Tibial nerve (tissue), 3 donors: ENCODE results near the gene ZNF143.

Experiments used
- POLR2A ChIP-seq, 2 donors: fragments of 450-650 bp; IDR thresholded peaks; one replicate each; pipeline ENCODE4 v1.6.1; 2017; ENCODE audit warnings: antibody characterized with exemption in 2 of 2, mild to moderate bottlenecking in 2 of 2, moderate library complexity in 2 of 2
- TF ChIP-seq, protein P1 (sequence below), 5 experiments: fragments of 200-600 bp in 3 of 5; fragments of 450-650 bp in 2 of 5; sonication (generic) in 3 of 5; IDR thresholded peaks; one replicate each; pipeline ENCODE4 v1.5.1; 2016 to 2019; ENCODE audit warnings: antibody characterized with exemption in 5 of 5, mild to moderate bottlenecking in 3 of 5, moderate library complexity in 2 of 5

DNA sequence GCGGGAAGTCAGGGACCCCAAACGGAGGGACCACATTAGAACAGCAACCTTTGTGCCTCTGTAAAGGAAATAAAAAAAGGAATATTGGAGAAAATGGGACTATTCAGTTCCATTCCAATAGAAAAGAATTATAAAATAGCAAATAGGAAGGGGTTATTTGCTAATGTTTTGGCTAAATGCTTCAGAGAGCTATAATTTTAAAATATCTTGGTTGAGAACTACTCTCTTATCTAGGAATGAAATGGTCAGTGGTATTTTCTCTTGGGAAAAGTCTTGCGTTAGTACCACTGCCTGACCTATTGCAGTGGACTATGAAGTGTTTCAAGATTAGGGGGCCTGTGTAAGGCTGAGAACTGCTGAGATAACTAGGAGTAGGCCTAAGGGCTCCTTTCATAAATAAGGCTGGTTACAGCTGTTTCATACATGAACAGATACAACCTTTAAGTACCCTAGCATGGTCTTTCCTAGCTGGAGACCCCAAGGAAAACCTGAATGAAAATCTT is 105.8 kb downstream of the ZNF143 start:
- TF ChIP-seq, protein P1, sequence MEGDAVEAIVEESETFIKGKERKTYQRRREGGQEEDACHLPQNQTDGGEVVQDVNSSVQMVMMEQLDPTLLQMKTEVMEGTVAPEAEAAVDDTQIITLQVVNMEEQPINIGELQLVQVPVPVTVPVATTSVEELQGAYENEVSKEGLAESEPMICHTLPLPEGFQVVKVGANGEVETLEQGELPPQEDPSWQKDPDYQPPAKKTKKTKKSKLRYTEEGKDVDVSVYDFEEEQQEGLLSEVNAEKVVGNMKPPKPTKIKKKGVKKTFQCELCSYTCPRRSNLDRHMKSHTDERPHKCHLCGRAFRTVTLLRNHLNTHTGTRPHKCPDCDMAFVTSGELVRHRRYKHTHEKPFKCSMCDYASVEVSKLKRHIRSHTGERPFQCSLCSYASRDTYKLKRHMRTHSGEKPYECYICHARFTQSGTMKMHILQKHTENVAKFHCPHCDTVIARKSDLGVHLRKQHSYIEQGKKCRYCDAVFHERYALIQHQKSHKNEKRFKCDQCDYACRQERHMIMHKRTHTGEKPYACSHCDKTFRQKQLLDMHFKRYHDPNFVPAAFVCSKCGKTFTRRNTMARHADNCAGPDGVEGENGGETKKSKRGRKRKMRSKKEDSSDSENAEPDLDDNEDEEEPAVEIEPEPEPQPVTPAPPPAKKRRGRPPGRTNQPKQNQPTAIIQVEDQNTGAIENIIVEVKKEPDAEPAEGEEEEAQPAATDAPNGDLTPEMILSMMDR (IDR thresholded peaks at IDR 0.05), result no peak
- TF ChIP-seq POLR2A (IDR thresholded peaks at IDR 0.05), result no peak
